ENCODE data around the gene CNTN4.

DNA sequence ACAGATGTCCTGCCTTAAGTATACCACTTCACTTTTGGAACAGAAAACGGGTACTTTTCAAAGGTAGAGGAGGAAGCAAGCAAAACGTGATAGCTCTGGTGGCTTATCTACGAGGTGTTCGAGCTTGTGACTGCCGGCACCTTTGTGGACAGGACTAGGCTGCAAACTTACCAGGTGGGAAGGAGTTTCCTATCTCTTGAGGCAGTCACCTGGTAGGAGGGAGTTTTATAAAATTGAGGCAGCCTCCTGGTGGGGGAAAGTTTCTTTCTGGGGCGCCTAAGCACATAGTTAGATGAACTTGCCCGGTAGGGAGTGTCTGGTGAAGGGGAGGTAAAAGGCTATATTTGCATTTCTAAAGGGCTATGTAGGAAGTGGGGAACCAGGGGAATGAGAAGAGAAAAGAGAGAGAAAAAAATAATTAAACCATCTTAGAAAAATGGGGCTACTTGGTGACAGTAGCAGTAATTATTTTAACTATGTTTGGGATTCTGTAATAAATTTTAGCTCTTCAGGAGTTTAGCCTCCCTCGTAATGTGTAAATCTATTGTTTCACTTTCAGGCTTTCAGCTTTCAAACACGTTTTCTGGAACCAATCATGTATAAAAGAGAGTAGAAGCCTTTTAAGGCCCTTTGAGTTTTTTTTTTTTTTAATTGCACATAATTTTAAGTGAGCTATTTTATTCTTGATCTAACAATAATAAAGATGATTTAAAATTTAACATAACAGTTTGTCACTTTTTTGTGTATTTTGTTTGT is 880.5 kb downstream of the CNTN4 start:
- TF ChIP-seq CTCF (IDR thresholded peaks at IDR 0.05) (no peak), POLR2A (IDR thresholded peaks at IDR 0.05) (no peak), POLR2AphosphoS5 (IDR thresholded peaks at IDR 0.05) (no peak)

Data from breast epithelium (tissue), 3 donors.